ENCODE data around the gene C10orf120. TPM values are rescaled to one million over a fixed set of nuclear protein-coding genes. Genes with fewer than 3 reads are reported as not detected.

The C10orf120 gene
- polyA plus RNA-seq (ENCODE audit: insufficient read length): not detected

DNA sequence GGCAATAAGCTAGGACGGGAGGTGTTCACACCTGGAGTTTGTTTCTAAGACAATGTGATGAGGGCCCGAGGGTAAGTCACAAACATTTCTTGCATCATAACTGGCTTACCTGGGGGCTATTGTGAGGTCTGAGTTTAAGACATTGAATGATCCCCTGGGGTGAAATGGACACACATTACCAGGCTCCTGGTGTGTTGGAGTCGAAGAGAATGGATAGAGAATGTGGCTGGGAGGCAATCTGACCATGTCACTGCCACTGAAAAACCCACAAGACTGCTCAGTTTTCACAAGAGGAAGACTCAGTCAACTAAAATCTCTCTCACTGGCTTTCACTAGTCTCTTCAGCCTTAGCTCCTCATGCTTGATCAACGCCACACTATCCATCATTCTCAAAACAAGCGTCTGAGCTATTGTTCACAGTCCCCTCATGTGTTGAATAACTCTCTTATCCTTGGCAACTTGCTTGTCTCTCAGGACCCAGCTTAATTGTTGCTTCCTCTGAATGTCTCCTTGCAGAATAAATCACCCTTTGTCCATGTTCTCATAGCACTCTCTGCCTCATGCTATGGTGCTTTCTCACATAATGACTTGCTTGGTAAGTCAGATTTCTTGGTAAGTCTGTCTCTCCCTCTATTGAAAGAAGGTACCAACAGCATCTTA lies at the start of gene C10orf120:
Gene C10orf120 (minus strand): TSS at position 51 of the 660 bp plus-strand sequence. CDS start 56 bp downstream, outside the sequence.
- no peak for DNase-seq (ENCODE audit: low read depth)

DNA sequence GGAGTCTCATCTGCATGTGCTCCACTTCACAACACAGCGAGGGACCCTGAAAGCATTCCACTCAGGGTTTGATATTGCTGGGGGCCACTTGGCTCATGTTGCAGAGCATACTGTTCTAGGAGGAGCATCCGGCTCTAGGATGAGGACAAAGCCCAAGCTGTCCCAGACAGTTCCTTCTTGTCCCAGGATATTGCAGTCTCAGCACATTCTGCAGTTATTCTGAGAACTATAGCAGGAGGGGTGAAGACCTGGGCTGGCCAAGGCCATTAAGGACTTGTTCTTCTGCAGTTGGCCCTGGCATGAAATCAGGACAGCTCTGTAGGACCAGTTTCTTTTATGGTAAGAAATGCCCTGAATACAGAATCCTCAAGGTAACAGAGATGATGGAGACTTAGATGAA lies 48.9 kb upstream of the C10orf120 start:
- no peak for DNase-seq (ENCODE audit: low read depth)

DNA sequence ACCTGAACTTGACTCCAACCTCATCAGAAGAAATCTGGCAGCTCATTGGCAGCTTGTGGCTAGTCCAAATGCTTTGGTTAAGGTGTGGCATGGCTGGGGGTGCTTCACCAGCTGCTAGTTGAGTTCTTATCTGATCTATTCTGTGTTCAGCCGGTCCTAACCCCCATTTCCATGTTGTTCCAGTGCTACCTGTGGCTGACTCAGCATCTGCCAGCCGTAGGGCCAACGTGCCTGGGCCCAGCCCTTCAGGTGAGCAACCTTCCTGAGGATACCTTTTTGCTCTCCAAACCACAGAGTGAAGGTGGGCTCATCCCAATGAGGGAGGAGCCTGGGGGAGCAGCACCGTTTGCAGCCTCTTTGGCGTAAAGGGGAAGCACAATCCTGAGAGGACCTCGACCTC lies 46.8 kb upstream of the C10orf120 start:
- no peak for DNase-seq (ENCODE audit: low read depth)

DNA sequence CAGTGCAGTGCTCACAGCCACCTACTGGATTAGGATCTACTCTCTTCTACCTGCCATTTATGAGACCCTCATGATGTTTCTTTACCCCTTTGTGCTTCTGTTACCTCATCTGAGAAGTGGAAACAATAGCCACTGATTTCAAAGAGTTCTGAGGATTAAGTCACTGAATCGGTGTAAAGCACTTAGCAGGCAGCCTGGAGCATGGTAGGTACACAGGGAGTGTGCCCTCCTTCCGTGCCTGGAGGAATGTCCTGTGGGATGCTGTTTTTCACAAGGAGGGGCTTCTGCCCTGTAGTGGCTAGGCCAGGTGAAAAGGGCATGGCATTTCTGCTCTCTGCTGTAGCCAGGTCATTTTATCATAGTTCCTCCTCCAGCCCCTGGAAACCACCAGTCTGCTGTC lies 44.6 kb upstream of the C10orf120 start:
- no peak for DNase-seq (ENCODE audit: low read depth)

DNA sequence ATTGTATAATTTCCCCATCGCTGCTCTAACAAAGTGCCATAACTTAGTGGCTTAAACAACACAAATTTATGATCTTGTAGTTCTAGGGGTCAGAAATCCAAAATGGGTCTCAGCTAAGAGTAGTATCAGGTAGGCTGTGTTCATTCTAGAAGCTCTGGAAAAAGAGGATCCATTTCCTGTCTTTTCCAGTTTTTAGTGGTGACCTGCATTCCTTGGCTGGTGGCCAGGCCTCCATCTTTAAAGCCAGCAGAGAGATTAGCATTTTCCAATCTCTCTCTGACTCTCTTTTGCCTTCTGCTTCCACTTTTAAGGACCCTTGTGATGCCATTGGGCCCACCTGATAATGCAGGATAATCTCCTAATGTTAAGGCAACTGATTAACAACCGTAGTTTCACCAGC lies 41.0 kb upstream of the C10orf120 start:
- DNase-seq (ENCODE audit: low read depth): no peak

DNA sequence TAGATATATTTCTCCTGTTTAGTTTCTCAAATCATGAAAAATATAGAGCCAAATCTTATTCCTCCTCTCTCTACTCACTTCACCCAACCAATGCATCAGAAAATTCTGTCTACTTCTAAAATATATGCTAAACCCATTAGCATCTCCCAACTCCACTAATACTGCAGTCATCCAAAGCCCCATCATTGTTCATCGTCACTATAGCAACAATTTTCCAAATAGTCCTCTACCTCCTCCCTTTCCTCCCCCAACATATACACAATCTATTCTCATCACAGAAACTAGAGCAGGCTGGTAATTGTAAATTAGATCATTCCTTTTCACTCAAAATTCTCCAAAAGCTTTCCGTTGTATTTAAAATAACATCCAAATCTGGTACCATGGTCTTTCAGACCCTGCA lies 38.4 kb upstream of the C10orf120 start:
- no peak for DNase-seq (ENCODE audit: low read depth)

DNA sequence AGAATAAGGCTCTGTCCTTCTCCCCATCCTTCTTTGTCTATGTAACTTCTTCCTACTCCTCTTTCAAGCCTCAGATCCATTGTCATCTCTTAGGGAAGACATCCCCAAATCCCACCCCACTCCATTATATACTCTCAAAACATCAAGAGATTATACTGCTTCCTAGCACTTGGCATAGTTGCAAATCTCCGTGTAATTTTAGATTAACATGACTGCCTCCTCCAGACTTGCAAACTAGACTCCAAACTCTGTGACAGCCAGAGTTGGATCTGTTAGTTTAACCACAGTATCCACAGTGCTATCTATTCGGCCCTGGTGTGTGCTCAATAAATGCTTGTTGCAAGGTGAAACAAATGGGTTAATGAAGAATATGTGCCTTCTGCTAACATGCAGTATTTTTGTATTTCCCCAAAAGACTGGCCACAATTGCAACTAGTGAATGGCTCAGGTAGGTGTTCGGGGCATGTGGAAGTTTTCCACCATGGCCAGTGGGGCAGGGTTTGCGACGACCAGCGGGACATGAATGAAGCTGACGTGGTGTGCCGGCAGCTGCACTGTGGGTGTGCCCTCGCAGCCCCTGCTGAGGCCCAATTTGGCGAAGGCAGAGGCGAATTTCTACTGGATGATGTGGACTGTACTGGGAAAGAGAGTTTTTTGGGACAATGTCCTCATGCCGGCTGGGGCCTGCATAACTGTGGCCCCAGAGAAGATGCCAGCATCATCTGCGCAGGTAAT lies 34.5 kb upstream of the C10orf120 start:
- no peak for DNase-seq (ENCODE audit: low read depth)

DNA sequence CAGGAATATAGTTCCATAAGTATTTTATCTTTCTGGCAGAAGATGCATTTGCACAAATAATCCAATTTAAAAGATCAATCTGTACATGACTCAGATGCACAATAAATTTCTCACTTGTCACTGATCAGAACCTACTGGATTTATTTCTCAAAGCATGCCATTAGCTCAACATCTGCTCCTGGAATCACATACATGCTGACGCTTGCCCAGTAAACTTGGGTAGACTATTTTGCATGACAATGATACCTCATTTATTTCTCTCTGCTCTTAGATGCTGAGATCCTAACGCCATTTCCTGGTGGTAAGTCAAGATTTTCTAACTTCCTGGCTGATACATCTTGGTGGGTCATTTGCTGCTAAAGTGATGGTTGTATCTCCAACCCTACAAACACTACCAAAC lies 33.8 kb upstream of the C10orf120 start:
- DNase-seq (ENCODE audit: low read depth): no peak

DNA sequence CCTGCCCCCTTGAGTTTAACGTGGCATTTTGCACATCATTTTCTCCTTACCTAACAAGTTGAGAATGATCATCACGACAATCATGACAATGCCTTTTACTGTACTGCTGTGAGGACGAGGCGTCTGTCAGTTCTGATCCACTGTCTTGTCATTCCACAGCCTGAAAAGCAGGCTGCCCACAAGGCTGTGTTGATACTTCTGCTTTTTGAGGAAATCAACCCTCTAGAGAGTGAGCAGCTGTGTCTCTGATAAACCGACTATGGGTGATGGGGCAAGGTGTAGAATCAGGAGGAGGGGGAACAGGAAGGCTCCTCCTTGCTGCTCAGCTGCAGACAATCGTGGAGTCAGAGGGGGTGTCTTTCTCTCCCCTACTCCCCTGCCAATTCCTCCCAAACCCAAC lies 30.6 kb upstream of the C10orf120 start:
- DNase-seq (ENCODE audit: low read depth): no peak

DNA sequence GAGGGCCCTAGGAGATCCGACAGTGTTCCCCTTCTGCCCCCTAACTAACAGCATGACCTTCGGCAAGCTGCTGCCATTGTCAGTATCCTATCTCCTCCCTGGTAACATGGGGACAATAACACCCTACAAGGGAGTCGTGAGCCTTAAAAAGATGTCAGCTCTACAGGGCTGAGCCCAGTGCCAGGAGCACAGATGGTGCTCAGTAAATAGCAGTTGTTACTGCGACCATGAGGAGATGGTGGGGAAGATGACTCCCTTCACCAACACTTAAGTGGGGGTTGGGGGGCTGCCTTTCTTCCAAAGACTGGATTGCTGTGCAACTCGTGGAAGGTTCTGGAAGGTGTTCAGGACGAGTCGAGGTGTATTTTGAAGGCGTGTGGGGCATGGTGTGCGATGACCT lies 29.5 kb upstream of the C10orf120 start:
- no peak for DNase-seq (ENCODE audit: low read depth)

DNA sequence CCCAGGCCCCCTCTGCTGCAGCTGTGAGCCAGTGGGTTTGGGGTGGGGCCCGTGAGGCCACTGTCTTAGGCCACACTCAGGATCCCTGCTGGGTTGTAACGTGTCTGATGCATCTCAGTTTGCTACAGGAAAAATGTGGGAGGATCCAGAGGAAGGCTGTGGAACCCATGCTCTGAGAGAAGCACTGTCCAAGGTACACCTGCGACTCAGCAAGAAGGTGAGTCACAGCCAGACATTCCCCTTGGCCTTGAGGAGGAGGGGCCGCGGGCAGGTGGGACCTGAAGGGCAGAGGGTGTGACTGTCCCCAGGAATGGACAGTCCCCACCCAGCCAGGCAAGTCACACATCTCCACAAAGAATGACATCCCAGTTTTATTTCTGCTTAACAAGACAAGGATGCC lies 27.8 kb upstream of the C10orf120 start:
- DNase-seq (ENCODE audit: low read depth): no peak

DNA sequence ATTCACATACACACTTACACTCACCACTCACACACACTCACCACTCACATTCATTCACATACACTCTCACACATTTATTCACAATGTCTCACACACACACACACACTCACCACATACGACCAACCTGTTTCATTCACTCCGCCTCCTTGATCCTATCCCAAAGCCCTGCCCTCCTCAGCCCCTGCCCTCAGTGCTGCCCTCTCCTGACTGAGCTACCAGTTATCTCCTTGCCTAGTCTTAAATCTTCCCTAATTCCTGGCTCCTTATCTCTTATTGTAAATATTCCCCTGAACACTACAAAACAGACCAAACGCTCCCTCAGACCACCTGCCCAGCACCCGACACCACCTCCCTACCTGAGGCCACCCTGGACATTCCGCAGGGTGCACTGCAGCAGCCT lies 26.1 kb upstream of the C10orf120 start:
- no peak for DNase-seq (ENCODE audit: low read depth)

DNA sequence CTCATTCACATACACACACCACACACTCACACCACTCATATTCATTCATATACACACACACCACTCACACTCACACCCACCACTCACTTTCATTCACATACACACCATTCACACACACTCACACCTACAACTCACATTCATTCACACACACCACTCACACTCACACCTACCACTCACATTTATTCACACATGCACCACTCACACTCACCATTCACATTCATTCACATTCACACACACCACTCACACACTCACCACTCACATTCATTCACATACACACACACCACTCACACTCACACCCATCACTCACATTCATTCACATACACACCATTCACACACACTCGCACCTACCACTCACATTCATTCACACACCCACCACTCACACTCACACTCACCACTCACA lies 25.4 kb upstream of the C10orf120 start:
- no peak for DNase-seq (ENCODE audit: low read depth)

DNA sequence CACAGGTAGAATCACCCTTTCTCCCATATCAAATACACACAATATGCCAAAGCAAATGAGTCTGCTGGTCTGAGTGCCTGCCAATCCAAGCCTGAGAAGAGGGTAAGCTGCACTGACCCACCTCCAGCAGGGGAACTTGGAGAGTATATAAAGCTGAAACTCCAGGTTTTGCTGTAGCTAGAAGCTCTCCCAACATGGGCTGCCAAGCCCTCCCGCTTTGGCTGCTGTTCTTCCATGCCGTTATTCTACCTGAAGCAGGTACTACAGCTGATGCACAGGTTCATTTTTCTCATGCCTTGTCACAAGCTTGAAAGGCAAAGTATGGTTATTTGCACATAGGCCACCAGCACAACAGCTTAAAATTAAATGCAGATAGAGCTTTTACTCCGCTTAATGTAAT lies 21.5 kb upstream of the C10orf120 start:
- DNase-seq (ENCODE audit: low read depth): no peak

DNA sequence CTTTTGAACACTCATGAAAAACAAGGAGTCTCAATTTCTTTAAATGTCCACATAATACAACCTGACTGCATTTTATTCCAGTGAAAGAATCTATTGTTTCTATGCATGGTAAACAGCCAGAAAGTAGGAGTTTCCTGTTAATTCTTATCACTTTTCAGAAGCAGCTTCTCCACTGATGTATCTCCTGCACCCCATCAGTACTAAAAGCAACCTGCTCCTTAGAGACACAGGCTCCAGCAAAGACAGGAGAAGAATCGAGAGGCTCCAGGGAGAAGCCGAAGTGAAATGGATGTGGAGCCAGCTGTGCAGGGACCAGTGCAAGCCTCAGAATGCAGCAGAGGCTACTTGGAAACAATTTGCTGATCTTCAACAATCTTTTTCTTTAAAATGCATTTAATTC lies 16.4 kb upstream of the C10orf120 start:
- DNase-seq (ENCODE audit: low read depth): no peak

DNA sequence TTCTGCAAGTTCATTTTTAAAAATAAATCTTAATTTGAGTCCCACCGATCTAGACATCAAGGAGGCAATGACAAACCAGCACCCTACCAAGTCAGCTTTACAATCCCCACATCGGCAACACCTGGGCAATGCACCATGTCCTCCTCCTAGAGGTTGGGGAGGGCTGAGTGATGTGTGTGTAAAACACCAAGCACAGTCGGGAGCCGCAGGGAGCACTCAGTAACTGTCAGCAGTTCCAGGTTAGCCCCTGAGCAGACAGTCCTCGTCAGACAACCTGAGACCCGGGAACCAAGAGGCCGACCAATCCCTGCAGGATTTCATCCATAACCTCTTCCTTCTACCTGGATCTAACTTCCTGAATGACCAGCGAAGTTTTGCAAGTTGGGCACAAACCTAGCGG lies 15.9 kb upstream of the C10orf120 start:
- DNase-seq (ENCODE audit: low read depth): no peak

DNA sequence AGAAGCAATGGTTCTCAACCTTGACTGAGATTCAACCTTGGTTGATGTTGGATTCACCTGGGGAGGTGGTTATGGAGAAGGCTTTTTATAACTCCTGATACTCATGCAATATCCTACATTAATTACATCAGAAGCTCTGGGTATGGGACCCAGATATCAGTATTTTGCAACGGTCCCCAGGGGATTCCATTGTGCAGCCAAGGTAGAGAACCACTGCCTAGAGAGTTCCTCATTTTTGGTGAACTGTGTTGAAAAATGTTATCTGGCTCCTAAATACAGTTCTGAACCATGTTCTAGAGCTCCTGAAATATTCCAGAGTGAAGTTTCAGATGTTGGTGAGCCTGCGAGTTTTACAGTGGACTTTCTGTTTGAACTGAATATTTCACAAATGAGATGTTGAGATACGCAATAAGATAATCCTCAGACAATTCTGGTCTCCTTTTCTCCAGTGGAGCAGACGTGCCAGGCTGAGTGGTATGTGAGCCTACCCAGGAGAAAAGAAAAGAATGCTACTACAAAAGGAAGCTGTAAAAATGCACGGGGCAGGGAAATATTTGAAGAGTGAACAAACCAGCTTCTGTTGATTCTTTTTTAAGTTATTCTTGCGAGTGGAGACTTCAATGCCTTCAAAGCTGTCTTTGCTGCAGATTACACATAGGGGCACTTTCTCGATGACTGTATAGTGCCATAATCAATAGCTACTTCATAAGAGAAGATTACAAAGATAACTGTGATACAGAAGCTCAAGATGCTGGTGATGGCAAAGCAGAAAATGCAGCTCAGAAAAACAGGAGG lies 13.6 kb upstream of the C10orf120 start:
- no peak for DNase-seq (ENCODE audit: low read depth)

DNA sequence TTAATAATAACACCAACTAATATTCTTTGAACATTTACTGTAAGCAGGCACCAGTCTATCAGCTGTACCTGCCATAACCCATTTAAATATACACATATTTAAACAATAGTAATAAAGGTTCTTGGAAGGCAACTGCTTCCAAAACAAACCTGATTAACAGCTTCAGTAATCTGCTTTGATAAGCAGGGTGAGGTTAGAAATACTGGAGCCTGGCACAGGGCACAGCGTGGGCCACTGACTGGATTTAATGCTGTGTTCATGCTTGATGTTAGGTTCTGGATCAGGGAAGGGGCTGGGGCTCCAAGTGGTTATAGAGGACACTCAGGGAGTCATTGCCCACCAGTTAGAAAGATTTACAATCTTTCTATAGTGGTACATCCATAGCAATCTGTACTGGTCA lies 10.9 kb upstream of the C10orf120 start:
- DNase-seq (ENCODE audit: low read depth): no peak

DNA sequence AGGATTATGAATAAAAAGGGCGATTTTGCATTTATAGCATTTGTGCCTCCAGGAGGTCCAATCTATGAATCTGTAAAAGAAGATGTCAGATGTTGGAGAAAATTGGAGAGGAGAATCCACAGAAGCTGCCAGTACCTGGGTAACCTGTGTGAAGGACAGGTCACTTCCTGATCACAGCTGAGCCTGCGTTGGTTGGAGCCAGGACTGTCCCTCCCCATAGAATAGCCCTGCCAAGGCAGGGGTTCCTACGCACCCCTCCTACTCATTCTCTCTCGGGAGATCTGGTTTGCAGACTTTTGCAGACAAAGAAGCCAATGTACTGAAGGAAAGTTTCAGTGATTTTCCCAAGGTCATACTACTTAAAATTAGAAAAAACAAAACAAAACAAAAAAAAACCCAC lies 10.3 kb upstream of the C10orf120 start:
- no peak for DNase-seq (ENCODE audit: low read depth)

DNA sequence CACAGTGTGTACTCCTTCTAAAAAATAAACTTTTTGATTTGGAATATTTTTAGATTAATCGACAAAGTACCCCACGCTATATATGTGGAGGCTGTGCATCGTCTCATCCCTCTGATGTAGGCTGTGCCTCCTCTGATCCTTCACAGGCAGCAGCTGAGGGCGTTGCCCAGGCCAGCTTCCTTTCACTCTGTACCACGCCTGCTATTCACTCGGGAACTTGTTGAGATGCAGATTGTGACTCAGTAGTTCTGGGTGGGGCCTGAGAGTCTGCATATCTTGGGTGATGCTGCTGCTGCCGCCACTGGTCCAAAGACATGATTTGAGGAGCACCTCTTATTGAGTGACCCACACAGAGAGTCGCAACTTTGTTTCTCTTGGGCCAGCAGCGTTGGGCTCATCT lies 7.9 kb upstream of the C10orf120 start:
- DNase-seq (ENCODE audit: low read depth): no peak

DNA sequence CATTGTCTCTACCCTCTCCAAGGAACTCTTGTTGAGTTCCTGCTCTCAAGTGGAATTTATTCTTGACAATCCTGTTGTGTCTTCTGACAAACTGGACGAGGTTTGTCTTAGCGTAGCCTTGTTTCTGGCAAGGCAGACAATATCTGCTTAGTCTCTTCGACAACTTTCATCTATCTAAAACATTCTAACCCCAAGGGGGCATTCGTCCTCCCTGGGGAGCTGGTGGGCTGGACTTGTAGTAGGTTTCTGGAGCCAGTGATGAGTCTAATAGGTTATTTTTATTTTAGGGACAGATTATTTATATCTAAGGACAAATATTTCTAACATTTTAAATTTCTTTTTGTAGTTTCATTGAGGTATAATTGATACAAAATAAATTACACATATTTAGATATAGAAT lies 7.3 kb upstream of the C10orf120 start:
- no peak for DNase-seq (ENCODE audit: low read depth)

DNA sequence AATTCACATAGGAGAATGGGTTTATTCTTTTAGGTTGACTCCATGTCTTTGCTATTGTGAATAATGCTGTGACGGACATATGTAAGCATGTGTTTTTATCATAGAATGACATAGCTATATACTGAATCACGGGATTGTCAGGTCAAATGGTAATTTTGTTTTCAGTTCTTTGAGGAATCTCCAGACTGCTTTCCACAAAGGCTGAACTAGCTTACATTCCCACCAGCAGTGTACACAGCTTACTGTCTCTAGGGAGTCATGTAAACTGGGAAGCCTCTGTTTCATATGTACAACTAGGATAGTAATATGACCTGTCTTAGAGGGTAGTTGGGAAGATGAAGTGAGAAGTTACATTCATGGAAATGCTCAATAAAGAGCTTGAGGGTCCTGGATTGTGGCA lies 6.8 kb upstream of the C10orf120 start:
- no peak for DNase-seq (ENCODE audit: low read depth)

Data from forelimb muscle (tissue), 1 donor.